ENCODE measurements around the gene URB1.
A peak's percentile ranks its signal among the peaks of the same experiment; 100 is the strongest.

URB1 gene

DNA sequence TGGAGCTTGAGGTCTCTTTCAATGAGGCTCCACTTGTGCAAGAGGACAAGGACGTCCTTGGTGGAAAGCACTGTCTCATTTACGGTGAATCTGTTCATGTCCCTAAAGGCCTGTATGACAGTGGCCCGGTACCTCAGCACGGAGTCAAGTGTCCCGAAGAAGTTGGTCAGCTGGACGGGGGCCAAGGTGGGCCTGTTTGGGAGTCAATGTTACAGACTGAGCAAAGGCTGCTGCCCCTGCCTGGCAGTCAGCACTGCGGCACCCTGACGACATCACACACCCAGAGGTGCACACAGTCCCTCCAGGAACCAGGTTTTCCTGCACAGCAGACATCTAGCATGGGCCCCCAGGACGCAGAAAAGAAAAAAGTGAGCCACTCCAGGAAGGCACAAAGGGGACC, 75.1 kb downstream of the URB1 start:
- DNase-seq (ENCODE audit: low read depth), result no peak

DNA sequence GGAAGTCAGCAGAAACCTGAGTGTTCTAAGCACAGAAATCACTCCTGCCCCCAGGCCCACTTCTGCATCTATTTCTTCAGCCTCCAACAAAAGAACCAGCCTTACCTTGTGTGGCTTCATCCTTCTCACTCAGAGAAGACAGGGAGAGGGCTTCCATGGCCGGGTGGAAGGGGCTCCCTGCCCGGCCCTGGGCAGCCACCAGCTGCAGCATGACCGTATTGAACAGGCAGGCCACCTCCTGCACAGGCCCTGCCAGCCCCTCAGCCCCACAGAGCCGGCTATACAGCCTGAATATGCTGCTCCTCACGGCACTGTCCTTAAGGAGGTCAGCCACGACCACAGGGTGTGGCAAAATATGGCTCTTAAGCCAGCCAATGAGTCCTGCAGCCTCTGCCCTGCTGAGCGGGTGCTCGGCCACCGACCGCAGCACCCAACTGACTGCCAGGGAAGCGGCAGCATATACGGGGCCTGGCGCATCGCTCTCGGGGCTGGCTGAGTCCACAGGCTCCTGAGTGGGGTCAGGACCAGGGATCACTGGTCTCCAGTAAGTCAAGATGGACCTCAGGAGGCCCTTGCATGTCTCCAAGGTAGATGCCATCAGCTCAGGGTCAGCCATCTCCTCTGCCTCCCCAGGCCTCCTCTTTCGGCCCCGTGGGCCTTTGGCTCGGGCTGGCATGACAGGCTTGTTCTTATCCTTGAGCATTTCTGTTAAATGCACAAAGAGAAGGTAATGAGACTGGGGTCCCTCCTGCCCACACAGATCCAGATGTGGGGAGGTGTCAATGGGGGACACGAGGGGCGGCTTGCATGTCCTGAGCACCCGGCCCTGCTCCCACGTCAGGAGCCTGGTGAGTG, 76.2 kb downstream of the URB1 start:
- DNase-seq (ENCODE audit: low read depth), result no peak

DNA sequence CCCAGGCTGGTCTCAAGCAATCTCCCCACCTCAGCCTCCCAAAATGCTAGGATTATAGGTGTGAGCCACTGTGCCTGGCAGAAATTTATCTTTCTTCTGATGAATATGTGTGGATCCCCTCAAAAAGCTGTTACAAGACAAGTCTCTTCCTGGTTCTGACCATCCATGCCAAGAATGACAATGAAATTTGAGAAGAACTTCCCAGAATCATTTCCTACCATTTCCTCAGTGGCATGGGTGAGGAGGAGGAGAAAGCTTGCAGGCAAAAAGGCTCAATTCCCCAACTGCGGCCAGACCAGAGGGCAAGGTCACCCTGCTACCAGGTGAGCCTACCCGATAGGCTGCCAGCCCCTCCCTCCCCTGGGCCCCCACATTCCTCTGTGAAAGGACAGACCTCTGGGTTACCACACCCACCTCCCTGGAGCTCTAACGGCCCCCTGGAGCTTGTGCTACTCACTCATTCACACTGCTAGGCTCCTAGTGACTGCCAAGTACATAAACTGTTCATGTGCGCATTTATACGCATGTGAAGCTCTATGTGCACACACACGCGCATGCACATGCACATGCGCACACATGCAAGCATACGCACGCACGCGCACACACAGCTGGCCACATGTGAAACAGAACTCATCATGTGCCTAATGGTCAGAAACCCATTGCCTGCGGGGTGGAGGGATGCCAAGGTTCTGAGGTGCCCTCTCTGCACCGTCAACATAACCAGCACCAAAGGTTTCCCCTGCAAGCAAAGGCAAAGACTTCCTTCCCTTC, 77.1 kb downstream of the URB1 start:
- no peak for DNase-seq (ENCODE audit: low read depth)

GRCh38 chr21:32314806-32315205, 78.0 kb downstream of the URB1 start:
- DNase-seq (ENCODE audit: low read depth), result no peak

DNA sequence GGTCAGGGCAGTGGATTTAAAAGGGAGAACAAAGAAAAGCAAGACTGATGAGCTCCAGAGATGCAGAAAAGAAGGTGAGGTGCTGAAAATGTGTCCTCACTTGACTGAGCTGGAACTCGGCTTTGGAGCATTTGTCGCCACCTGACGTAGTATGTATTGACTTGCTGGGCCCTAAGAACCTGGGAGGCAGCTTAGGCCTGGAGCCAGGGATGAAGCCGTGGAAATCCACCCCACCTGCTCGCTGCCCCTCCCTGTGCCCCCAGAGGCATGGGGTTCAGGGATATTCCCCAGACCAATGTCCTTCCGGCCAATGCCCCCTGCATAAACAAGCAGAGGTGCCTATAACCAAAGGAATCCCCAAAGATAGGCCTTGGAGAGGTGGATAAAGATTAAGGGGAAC, 79.8 kb downstream of the URB1 start:
- DNase-seq (ENCODE audit: low read depth), result no peak

GRCh38 chr21:32312326-32312725, 80.5 kb downstream of the URB1 start:
- no peak for DNase-seq (ENCODE audit: low read depth)

- no peak for DNase-seq (ENCODE audit: low read depth)
Observed at GRCh38 chr21:32311621-32312020, 81.2 kb downstream of the URB1 start.

GRCh38 chr21:32310976-32311375, 81.8 kb downstream of the URB1 start:
- peak; percentile 14 for DNase-seq (ENCODE audit: low read depth)

DNA sequence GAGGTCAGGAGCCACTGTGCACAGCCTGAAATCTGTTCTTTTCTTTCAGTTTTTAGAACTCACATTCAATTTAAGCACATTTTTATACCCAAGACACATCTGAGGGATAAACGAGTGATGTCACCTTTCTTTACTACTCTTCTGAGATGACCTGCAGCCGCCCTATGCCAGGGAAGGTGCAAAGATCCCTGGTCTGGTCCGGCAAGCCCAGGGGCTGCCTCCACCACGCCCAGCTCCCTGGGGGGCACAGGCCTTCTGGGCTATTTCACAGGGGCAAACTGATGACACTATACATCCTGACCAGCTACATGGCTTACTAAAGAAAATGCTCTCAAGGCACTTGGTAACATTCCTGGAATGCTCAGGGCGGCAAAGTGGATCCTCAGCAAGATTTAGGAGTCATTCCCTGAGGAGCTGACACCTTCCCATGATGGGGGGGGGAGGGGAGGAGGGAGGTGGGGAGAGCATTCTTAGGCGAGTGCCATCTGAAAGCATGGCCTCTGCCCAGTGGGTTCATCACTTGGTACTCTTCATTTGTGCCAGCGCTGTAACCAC, 82.8 kb downstream of the URB1 start:
- DNase-seq (ENCODE audit: low read depth), result no peak

- no peak for DNase-seq (ENCODE audit: low read depth)
Observed at GRCh38 chr21:32308696-32309095, 84.1 kb downstream of the URB1 start.

GRCh38 chr21:32307706-32308105, 85.1 kb downstream of the URB1 start:
- DNase-seq (ENCODE audit: low read depth), result no peak

DNA sequence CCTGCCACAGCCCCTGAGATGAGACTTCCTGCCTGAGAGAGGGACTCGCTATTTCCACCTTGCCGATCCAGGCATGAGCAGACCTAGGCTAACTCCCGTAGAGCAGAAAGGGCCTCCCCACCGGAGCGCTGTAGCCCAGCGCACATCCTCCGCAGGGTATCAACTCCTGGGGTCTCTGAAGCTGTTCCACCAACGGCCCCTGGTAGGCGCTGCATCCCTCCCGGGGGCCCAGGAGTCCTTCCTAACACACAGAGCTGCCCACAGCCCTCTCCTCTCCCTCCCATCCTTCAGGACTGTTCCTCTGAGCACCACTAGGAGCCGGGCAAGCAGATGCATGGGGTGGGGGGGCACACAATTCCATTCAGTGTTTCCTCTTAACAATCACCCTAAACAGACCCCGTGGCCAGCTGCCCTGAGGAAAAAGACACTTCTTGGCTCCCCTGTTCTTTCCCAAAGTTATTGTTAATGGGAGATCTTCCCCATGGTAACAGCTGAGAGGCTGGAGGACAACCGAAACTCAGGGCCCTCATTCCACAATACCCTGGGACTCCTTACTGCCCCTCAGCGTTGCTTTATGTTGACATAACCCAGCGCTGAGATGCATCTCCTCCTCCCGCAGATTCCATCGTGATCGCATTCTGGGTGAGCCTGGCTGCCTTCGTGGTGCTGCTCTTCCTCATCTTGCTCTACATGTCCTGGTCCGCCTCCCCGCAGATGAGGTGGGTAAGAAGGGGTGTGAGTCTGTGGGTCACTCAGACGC, 86.6 kb downstream of the URB1 start:
- DNase-seq (ENCODE audit: low read depth), result no peak

DNA sequence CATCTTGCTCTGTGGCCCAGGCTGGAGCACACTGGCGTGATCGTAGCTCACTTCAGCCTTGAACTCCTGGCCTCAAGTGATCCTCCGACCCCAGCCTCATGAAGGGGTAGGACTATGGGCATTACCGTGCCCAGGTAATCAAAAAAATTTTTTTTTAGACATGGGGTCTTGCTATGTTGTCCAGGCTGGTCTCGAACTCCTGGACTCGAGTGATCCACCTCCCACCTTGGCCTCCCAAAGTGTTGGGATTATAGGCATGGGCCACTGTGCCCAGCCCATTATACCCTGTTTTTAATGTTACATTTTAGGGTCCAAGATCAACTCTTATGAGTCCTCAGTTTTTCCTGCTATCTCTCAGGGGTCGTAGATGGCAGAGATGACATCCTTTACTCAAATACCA, 87.8 kb downstream of the URB1 start:
- no peak for DNase-seq (ENCODE audit: low read depth)

DNA sequence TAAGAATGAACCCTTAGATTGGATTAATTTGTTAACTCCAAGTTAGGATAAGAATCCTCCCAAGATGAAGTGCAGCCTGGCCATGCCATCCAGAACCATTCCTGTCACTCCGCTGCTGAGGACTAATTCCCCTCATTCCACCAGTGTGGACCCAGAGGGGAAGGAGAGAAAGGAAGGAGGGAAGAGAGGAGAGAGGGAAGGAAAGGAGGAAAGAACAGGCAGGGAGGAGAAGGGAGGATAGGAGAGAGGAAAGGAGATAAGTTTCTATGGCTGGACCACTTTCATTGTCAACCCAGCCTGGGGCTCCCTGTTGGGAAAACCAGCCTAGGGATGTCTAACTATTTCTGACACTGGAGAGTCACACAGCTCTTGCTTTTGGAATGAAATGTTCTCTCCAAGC, 89.4 kb downstream of the URB1 start:
- DNase-seq (ENCODE audit: low read depth), result no peak

GRCh38 chr21:32302560-32302959, 90.3 kb downstream of the URB1 start:
- no peak for DNase-seq (ENCODE audit: low read depth)

DNA sequence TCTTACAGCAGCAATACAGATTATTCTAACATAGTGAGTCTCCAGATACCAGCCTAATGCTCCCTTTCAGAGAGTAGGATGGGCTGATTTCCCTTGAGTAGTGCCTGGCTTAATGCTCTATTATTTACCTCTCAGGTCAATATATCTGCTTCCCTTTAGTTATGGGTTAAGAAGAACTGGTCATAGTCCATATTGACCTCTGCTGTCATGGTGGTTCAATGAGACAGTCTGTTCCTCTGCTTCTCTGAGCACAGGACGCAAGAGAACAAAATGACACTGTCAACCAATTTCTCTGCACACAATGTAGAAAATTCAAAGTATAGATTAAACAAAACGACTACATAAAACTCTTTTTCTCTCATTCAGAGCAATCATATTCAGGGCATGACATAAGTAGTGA, 91.2 kb downstream of the URB1 start:
- DNase-seq (ENCODE audit: low read depth), result no peak

DNA sequence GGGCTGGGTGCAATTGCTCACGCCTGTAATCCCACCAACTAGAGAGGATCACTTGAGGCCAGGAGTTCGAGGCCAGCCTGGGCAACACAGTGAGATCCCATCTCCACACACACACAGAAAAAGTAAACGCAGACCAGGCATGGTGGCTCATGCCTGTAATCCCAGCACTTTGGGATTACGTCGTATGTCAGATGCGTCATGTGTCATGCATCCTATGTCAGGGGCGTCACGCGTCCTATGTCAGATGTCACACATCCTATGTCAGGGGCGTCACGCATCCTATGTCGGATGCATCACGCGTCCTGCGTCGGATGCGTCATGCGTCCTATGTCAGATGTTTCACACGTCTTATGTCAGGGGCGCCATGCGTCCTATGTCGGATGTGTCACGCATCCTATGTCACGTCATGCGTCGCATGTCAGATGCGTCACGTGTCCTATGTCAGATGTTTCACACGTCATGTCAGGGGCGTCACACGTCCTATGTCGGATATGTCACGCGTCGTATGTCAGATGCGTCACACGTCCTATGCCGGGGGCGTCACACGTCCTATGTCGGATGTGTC, 92.6 kb downstream of the URB1 start:
- no peak for DNase-seq (ENCODE audit: low read depth)

- DNase-seq (ENCODE audit: low read depth), result no peak
Observed at GRCh38 chr21:32299695-32300094, 93.1 kb downstream of the URB1 start.

- DNase-seq (ENCODE audit: low read depth), result no peak
Observed at GRCh38 chr21:32298658-32299081, 94.1 kb downstream of the URB1 start, which contains the start of gene MRAP. MRAP (plus strand) TSS chr21:32298855; CDS start chr21:32298972, 117 bp downstream.

GRCh38 chr21:32298148-32298559, 94.7 kb downstream of the URB1 start:
- no peak for DNase-seq (ENCODE audit: low read depth)

GRCh38 chr21:32297449-32297848, 95.4 kb downstream of the URB1 start:
- no peak for DNase-seq (ENCODE audit: low read depth)

DNA sequence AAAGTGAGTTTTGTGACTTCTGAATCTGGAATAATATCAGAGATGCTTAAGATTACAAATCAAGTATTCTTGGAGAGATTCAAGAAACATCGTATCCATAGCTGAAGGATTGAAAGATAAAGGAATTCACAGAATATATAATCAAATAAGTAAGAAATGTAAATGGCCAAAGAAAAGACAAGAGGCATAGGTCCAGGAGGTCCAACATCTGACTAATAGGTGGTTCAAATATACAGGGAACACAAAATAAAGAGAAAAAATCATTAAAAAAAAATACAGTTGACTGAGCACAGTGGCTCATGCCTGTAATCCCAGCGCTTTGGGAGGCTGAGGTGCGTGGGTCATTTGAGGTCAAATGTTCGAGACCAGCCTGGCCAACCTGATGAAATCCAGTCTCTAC, 107.3 kb downstream of the URB1 start:
- no peak for DNase-seq (ENCODE audit: low read depth)
